SU-DHL-6 (cell line): Measurements from ENCODE around the gene DEPDC4.

Experiments used
- H2AFZ ChIP-seq: fragments of 200-600 bp; sonication (generic); 2 replicates; pipeline ENCODE4 v1.6.1; 2014; ENCODE audit warnings: low read depth, mild to moderate bottlenecking, moderate library complexity, mixed read lengths, antibody characterized with exemption, low read length; ENCODE audit not compliant: severe bottlenecking
- H3F3A ChIP-seq: fragments of 200-600 bp; shearing (Covaris generic); 2 replicates; pipeline ENCODE4 v1.6.0; 2016; ENCODE audit warnings: antibody characterized with exemption, mild to moderate bottlenecking; ENCODE audit not compliant: insufficient read depth
- H3K27ac ChIP-seq: fragments of 200-600 bp; sonication (generic); 2 replicates; pipeline ENCODE4 v1.5.1; 2016; ENCODE audit warnings: low read depth, mild to moderate bottlenecking, low read length, moderate library complexity, mixed read lengths
- H3K27me3 ChIP-seq: fragments of 200-600 bp; sonication (generic), shearing (Covaris generic); 2 replicates; pipeline ENCODE4 v1.6.0; 2014; ENCODE audit warnings: mild to moderate bottlenecking, low read length
- H3K36me3 ChIP-seq: fragments of 200-600 bp; sonication (generic); 2 replicates; pipeline ENCODE4 v1.6.1; 2014; ENCODE audit warnings: mild to moderate bottlenecking, low read length, mixed read lengths
- H3K4me2 ChIP-seq: fragments of 300-600, 200-600 bp; shearing (Covaris generic), sonication (generic); 2 replicates; pipeline ENCODE4 v1.6.0; 2014; ENCODE audit warnings: low read length, low read depth, mild to moderate bottlenecking; ENCODE audit not compliant: poor library complexity, severe bottlenecking
- H3K4me3 ChIP-seq: fragments of 200-600 bp; sonication (generic); 2 replicates; pipeline ENCODE4 v1.5.1; 2014; ENCODE audit warnings: antibody characterized with exemption, low read length, mild to moderate bottlenecking, mixed read lengths; ENCODE audit not compliant: insufficient read depth, poor library complexity, severe bottlenecking
- H3K79me2 ChIP-seq: fragments of 200-600 bp; sonication (generic); 2 replicates; pipeline ENCODE4 v1.6.1; 2014; ENCODE audit warnings: mild to moderate bottlenecking, low read length, moderate library complexity; ENCODE audit not compliant: insufficient read depth
- H3K9ac ChIP-seq: fragments of 200-600 bp; sonication (generic); 2 replicates; pipeline ENCODE4 v1.7.0; 2014; ENCODE audit warnings: mild to moderate bottlenecking, low read length
- H3K9me2 ChIP-seq: fragments of 200-600 bp; sonication (generic); replicated peaks from 2 replicates; pipeline ENCODE4 v1.6.1; 2014; ENCODE audit warnings: low read length; ENCODE audit not compliant: insufficient read depth
- H3K9me3 ChIP-seq: fragments of 200-600 bp; sonication (generic); 2 replicates; pipeline ENCODE4 v1.6.1; 2014; ENCODE audit warnings: low read length, mixed read lengths; ENCODE audit not compliant: insufficient read depth
- H4K20me1 ChIP-seq: fragments of 200-600 bp; sonication (generic); 2 replicates; pipeline ENCODE4 v1.6.1; 2014; ENCODE audit warnings: low read depth, mild to moderate bottlenecking, antibody characterized with exemption, low read length, moderate library complexity, mixed read lengths
- CTCF ChIP-seq: fragments of 200-600 bp; sonication (generic); IDR thresholded peaks from one replicate; pipeline ENCODE4 v1.5.1; 2017; ENCODE audit warnings: antibody characterized with exemption, mild to moderate bottlenecking, low read length, moderate library complexity; ENCODE audit not compliant: insufficient read depth, poor library complexity, severe bottlenecking
- EZH2phosphoT487 ChIP-seq: fragments of 200-600 bp; sonication (generic), shearing (Covaris generic); conservative IDR thresholded peaks from 2 replicates; pipeline ENCODE4 v1.6.1; 2018; ENCODE audit warnings: mild to moderate bottlenecking, antibody characterized with exemption, low read length, moderate library complexity, mixed read lengths

The DEPDC4 gene

GRCh38 chr12:100193085-100193484, 73.8 kb downstream of the DEPDC4 start:
- Histone ChIP-seq H3K79me2 (peaks cover 7% of the 10 kb centered on the region; the same call in 1 of the 2 replicates), H3F3A (no peaks in the 10 kb centered on the region), H3K27ac (no peak overlapping the region), H3K36me3 (no peaks in the 10 kb centered on the region), H3K27me3 (no peaks in the 10 kb centered on the region), H2AFZ (no peak overlapping the region), H4K20me1 (no peaks in the 10 kb centered on the region), H3K9me3 (no peaks in the 10 kb centered on the region), H3K4me3 (no peak overlapping the region), H3K9ac (no peak overlapping the region), H3K9me2 (no peaks in the 10 kb centered on the region), H3K4me2 (no peak overlapping the region)
- TF ChIP-seq EZH2phosphoT487 (no peak), CTCF (no peak)
